ENCODE data around the gene ETV7.

Gene ETV7

GRCh38 chr6:36337814-36338213 lies 49.7 kb downstream of the ETV7 start:
- no peak for DNase-seq

- no peak for DNase-seq
These were observed 50.7 kb downstream of the ETV7 start, which contains the start of gene BNIP5 for GRCh38 chr6:36336779-36337241. BNIP5 (minus strand) TSS chr6:36336888; CDS start chr6:36330690, 6,198 bp downstream.

- no peak for DNase-seq
These were observed 51.2 kb downstream of the ETV7 start for GRCh38 chr6:36336208-36336710.

- DNase-seq, result no peak
These were observed 51.8 kb downstream of the ETV7 start for GRCh38 chr6:36335465-36336207.

GRCh38 chr6:36334832-36335459 lies 52.5 kb downstream of the ETV7 start:
- no peak for DNase-seq

- DNase-seq, result no peak
These were observed 53.3 kb downstream of the ETV7 start for GRCh38 chr6:36333931-36334725.

GRCh38 chr6:36333171-36333895 lies 54.1 kb downstream of the ETV7 start:
- no peak for DNase-seq

GRCh38 chr6:36331381-36331780 lies 56.1 kb downstream of the ETV7 start:
- no peak for DNase-seq

GRCh38 chr6:36330366-36330765 lies 57.1 kb downstream of the ETV7 start:
- no peak for DNase-seq

GRCh38 chr6:36329798-36330291 lies 57.6 kb downstream of the ETV7 start:
- DNase-seq, result no peak

- DNase-seq, result no peak
These were observed 58.9 kb downstream of the ETV7 start for GRCh38 chr6:36328600-36328999.

- DNase-seq, result peak; percentile 21
These were observed 59.6 kb downstream of the ETV7 start for GRCh38 chr6:36327919-36328236.

- DNase-seq, result no peak
These were observed 60.1 kb downstream of the ETV7 start for GRCh38 chr6:36327226-36327918.

- DNase-seq, result no peak
These were observed 61.0 kb downstream of the ETV7 start for GRCh38 chr6:36326356-36326995.

GRCh38 chr6:36324715-36325114 lies 62.8 kb downstream of the ETV7 start:
- DNase-seq, result no peak

GRCh38 chr6:36324191-36324590 lies 63.3 kb downstream of the ETV7 start:
- no peak for DNase-seq

GRCh38 chr6:36323062-36323461 lies 64.4 kb downstream of the ETV7 start:
- no peak for DNase-seq

- DNase-seq, result no peak
These were observed 64.9 kb downstream of the ETV7 start for GRCh38 chr6:36322591-36322990.

- no peak for DNase-seq
These were observed 67.0 kb downstream of the ETV7 start for GRCh38 chr6:36320475-36320874.

GRCh38 chr6:36319821-36320220 lies 67.6 kb downstream of the ETV7 start:
- no peak for DNase-seq

GRCh38 chr6:36319436-36319762 lies 68.1 kb downstream of the ETV7 start:
- DNase-seq, result peak; percentile 82
